Left forelimb (tissue), 1 donor: Measurements from ENCODE around the gene WNK2.

Experiments
- DNase-seq: peaks from one replicate; pipeline ENCODE4 v3.0.0-alpha.2; 2018; ENCODE audit warnings: low spot score

Gene WNK2

GRCh38 chr9:93218671-93219420 is 34.9 kb downstream of the WNK2 start:
- DNase-seq: no peak

GRCh38 chr9:93219692-93220091 is 35.8 kb downstream of the WNK2 start:
- DNase-seq: no peak

- no peak for DNase-seq
Measured at GRCh38 chr9:93220627-93221026, 36.7 kb downstream of the WNK2 start.

- DNase-seq: no peak
Measured at GRCh38 chr9:93221044-93221443, 37.1 kb downstream of the WNK2 start.

GRCh38 chr9:93222890-93223259 is 38.9 kb downstream of the WNK2 start:
- no peak for DNase-seq

GRCh38 chr9:93223260-93224180 is 39.6 kb downstream of the WNK2 start:
- DNase-seq: no peak

- DNase-seq: no peak
Measured at GRCh38 chr9:93224591-93224990, 40.7 kb downstream of the WNK2 start.

- no peak for DNase-seq
Measured at GRCh38 chr9:93225417-93225816, 41.5 kb downstream of the WNK2 start.

- DNase-seq: no peak
Measured at GRCh38 chr9:93225892-93226291, 42.0 kb downstream of the WNK2 start.

GRCh38 chr9:93226819-93227218 is 42.9 kb downstream of the WNK2 start:
- DNase-seq: no peak

- no peak for DNase-seq
Measured at GRCh38 chr9:93228030-93228429, 44.1 kb downstream of the WNK2 start.

GRCh38 chr9:93228453-93228852 is 44.5 kb downstream of the WNK2 start:
- no peak for DNase-seq

GRCh38 chr9:93229636-93230035 is 45.7 kb downstream of the WNK2 start:
- no peak for DNase-seq

- no peak for DNase-seq
Measured at GRCh38 chr9:93230185-93230584, 46.2 kb downstream of the WNK2 start.

- no peak for DNase-seq
Measured at GRCh38 chr9:93230601-93231000, 46.7 kb downstream of the WNK2 start.

- DNase-seq: no peak
Measured at GRCh38 chr9:93231121-93231694, 47.3 kb downstream of the WNK2 start.

- no peak for DNase-seq
Measured at GRCh38 chr9:93231716-93232115, 47.8 kb downstream of the WNK2 start.

- no peak for DNase-seq
Measured at GRCh38 chr9:93232388-93232960, 48.5 kb downstream of the WNK2 start.

GRCh38 chr9:93233033-93233432 is 49.1 kb downstream of the WNK2 start:
- DNase-seq: no peak

- no peak for DNase-seq
Measured at GRCh38 chr9:93234600-93234999, 50.7 kb downstream of the WNK2 start.

GRCh38 chr9:93235300-93235960 is 51.5 kb downstream of the WNK2 start:
- no peak for DNase-seq
